Limb (tissue), 2 donors: ENCODE results near the gene EPB41L3.

Experiments
- DNase-seq, 2 donors: peaks; one replicate each; pipeline ENCODE4 v3.0.0-alpha.2; 2016; ENCODE audit errors: extremely low spot score in 2 of 2

EPB41L3 gene

DNA sequence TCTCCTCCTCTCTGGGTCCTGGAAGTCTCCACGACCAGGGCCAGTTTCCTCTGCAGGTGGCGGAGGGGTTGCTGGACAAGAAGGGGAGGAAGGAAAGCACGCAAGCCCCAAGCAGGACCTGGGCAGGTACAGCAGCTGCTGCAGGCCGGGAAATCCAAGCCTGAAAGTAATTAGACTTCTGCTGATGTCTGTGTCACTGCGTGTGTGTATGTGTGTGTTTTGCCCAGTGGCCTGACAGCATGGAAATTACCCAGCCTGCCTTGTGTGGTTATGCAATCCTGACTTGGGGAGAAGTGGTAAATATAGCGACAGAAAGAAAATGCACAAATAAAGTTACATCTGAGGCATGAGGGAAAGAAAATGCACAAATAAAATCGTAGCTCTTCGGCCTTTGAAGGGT, 126.5 kb downstream of the EPB41L3 start:
- DNase-seq, result no peak

- DNase-seq, result no peak
Measured at GRCh38 chr18:5416112-5416511, 127.7 kb downstream of the EPB41L3 start.

GRCh38 chr18:5415665-5416064, 128.1 kb downstream of the EPB41L3 start:
- no peak for DNase-seq

GRCh38 chr18:5415031-5415430, 128.8 kb downstream of the EPB41L3 start:
- DNase-seq, result no peak

GRCh38 chr18:5414546-5414945, 129.3 kb downstream of the EPB41L3 start:
- DNase-seq, result no peak

DNA sequence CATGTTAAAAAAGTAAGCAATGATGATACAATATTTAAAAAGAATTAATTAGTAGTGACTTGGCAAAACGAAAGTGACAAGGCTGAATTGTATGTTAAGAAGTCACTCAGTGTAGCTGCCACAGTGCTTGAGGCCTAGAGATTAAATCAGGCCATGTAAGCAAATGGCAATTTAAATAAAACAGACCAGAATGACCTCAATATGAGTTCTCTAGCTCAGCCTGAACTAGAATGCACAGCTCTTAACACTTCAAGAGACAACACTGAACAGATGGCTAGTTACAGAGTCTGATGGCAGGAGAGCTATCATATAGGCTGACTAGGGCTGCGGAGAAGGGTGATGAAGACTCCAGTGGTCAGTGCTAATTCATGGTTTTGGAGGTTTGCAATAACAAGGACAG, 130.3 kb downstream of the EPB41L3 start:
- DNase-seq, result no peak

DNA sequence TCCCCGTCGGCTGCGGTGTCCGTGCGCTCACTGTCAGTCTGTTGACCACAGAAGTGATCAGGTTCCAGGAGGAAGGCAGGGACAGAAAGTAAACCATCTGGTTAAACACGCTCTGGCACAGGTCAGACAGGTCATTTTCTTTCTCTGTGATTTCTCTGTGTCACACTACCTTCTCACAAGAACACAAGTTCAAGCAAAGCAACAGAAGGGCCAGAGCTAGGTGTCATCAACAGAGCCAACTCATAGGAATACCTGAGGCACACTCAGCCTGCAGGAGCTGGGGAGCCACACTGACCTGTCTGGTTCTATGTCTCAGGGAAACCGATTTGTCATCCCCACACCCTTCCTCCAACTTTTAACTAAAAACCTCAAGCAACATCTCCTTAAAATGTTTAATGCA, 133.2 kb downstream of the EPB41L3 start:
- no peak for DNase-seq

DNA sequence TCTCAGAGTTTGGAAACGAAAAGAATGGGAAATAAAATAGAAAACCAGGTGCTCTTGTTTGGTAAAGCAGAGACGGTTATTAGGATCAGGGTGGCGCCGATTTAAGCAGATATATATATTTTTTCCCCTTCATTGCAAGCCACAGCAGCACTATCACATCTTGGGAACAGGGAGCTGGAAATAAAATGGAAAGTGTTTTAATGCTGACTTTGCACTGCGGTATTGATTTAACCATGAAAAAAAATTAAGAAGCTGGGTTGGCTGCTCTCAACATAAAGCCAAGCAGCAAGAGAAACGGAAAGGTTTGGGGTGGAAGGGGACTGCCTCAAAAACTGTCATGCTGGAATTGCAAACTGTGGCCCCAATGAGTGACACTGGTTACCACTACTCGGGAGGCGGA, 145.5 kb downstream of the EPB41L3 start:
- no peak for DNase-seq

GRCh38 chr18:5397102-5397501, 146.7 kb downstream of the EPB41L3 start:
- DNase-seq, result no peak

- DNase-seq, result no peak
Measured at GRCh38 chr18:5395860-5396448, 147.8 kb downstream of the EPB41L3 start.

- no peak for DNase-seq
Measured at GRCh38 chr18:5393779-5394178, 150.0 kb downstream of the EPB41L3 start.

GRCh38 chr18:5391409-5391808, 152.4 kb downstream of the EPB41L3 start:
- DNase-seq, result no peak

DNA sequence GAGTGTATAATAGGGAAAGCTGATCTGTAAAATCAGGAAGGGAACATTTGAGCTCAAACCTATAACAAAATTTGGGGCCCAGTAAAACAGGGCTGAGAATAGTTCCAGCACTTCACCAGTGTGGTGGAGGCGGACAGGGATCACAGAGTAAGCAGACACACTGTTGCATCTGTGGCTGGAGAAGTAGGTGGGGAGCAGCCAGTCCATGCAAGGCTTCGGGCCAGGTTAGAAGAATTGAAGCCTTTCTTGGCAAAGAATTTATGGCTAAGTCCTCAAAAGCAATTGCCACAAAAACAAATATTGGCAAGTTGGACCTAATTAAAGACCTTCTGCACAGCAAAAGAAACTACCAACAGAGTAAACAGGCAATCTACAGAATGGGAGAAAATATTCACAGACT, 154.4 kb downstream of the EPB41L3 start:
- DNase-seq, result no peak

GRCh38 chr18:5388896-5389295, 154.9 kb downstream of the EPB41L3 start:
- DNase-seq, result no peak

DNA sequence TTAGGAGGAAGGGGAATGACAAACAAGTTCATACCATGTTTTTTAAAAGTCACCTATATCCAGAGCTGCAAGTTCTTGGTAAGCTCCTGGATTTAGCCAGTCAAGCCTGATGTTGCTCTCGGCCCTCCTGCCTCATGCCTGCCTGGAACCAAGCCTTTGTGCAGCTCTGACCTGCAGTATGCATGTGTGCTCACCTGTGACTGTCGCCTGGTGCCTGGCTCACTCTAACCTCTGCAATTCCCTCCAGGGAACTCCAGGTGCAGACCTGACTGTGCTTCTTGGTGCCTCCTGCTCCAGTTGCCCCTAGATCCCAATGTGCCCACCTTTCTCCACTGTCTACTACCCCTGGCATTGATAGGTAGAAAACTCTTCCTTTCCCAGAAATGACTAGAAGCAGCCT, 163.2 kb downstream of the EPB41L3 start:
- no peak for DNase-seq

GRCh38 chr18:5376986-5377385, 166.8 kb downstream of the EPB41L3 start:
- DNase-seq, result no peak

- DNase-seq, result no peak
Measured at GRCh38 chr18:5370332-5370731, 173.5 kb downstream of the EPB41L3 start.

- DNase-seq, result no peak
Measured at GRCh38 chr18:5369513-5369912, 174.3 kb downstream of the EPB41L3 start.

DNA sequence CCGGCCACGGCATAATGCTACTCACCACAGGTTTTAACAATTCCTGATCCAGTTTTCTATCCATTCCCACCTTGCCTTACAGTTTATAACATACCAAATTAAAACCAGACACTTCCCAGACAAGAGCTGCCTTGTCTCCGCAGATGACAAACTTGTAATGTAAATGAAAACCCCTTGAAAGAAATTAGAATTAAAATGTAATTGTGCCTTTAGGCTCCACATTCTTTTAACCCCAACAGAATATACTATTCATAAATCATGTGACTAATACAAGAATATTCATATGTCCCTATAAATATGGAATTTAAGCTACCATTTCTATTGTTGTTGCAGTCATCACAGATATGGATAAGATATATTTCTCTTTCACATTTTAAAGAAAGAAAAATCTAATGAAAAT, 178.4 kb downstream of the EPB41L3 start:
- no peak for DNase-seq

- DNase-seq, result no peak
Measured at GRCh38 chr18:5350636-5351035, 193.2 kb downstream of the EPB41L3 start.
